ENCODE results near the gene DNAI2. TPM values are rescaled to one million over a fixed set of nuclear protein-coding genes. Genes with fewer than 3 reads are reported as not detected.
A peak's percentile ranks its signal among the peaks of the same experiment; 100 is the strongest.
"Not testable (repeated sequence)": the region's sequence is repeated elsewhere in the genome, so short reads cannot be mapped to it uniquely, and the experiment has no call there.

DNAI2 gene
- total RNA-seq, 1 donor from 2014 or later: not detected

DNA sequence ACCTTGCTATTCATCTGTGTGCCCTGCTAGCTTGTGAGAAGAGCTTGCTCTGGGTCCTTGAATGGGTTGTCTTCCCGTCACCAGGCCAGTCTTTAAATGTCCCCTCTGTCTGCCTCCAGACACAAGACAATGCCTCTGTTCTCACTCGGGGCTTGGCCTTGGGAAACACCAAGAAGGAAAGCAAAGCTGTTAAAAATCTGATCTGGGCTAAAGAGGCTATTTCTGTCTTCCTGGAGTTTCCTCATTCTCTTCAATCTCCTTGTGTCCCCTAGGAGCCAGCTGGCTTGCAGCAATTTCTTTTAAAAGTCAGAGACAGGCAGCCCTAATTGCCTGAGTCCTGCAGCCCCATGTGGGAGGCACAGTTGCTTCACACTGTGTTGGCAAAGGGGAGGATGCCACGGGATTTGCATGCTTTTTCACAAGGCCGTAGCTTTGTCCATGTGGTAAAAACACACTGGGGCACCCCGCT is 2.5 kb downstream of the DNAI2 start:
- peak; percentile 37 for DNase-seq

DNA sequence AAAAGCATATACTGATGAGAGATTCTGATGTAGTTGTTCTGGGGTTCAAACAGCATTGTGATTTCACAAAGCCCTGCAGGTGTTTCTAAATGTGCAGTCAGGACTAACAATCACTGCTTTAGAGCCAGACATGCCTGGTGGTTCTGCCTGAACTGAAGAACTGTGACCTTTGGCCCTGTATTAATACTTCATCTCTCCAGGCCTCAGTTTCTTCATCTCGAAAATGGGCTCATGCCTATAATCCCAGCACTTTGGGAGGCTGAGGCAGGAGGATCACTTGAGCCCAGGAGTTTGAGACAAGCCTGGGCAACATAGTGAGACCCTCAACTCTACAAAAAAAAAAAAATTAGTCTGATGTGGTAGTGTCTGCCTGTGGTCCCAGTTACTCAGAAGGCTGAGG is 3.9 kb downstream of the DNAI2 start:
- DNase-seq: no peak

DNA sequence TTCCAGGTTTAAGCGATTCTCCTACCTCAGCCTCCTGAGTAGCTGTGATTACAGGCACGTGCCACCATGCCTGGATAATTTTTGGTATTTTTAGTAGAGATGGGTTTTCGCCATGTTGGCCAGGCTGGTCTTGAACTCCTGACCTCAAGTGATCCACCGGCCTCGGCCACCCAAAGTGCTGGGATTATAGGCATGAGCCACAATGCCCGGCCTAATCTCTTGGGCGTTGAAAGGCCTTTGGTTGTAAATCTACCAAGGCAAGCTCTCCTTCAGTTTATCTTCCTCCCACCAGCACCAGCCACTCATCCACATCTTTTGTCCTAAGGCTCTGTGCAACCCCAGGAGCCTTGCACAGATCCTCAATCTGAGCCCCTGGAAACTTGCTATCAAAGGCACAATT is 5.6 kb downstream of the DNAI2 start:
- DNase-seq: not testable (repeated sequence)

DNA sequence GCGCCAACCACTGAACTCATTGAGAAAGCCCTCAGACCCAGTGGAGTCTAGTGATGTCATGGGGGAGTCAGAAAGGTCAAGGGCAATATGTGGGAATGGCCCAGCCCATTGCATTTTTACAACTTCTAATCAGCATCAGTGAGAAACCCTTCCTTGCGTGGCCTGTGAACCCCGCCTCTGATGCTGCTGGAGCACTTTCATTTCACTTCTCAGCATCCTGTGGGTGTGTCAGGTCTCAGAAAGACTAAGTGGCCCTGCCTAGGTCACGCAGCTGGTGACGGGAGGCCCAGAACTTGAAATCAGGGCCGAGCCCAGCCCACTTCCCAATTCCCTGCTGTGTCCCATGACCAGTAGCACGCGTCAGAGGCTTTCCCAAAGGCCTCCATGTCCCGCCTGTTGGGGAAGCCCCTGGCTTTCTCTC is 6.1 kb downstream of the DNAI2 start:
- DNase-seq: no peak

DNA sequence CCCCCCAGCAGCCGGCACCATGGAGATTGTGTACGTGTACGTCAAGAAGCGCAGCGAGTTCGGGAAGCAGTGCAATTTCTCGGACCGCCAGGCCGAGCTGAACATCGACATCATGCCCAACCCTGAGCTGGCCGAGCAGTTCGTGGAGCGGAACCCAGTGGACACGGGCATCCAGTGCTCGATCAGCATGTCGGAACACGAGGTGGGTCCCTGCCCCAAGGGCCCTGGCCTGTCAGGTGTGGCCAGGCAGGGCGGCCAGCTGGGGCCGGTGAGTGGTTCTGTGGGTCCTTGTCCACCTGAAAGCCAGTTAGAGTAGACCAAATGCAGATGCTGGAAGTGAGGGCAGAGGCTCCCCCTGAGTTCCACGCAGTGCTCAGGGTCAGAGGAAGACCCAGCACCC is 7.8 kb downstream of the DNAI2 start:
- DNase-seq: no peak

DNA sequence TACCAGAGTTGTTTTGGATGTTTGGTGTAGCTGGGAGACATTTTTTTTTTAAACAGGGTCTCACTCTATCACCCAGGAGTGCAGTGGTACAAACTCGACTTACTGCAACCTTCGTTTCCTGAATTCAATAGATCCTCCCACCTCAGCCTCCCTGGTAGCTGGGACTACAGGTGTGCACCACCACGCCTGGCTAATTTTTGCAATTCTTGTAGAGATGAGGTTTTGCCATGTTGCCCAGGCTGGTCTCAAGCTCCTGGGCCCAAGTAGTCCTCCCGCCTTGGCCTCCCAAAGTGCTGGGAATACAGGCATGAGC is 8.2 kb downstream of the DNAI2 start:
- DNase-seq: not testable (repeated sequence)

DNA sequence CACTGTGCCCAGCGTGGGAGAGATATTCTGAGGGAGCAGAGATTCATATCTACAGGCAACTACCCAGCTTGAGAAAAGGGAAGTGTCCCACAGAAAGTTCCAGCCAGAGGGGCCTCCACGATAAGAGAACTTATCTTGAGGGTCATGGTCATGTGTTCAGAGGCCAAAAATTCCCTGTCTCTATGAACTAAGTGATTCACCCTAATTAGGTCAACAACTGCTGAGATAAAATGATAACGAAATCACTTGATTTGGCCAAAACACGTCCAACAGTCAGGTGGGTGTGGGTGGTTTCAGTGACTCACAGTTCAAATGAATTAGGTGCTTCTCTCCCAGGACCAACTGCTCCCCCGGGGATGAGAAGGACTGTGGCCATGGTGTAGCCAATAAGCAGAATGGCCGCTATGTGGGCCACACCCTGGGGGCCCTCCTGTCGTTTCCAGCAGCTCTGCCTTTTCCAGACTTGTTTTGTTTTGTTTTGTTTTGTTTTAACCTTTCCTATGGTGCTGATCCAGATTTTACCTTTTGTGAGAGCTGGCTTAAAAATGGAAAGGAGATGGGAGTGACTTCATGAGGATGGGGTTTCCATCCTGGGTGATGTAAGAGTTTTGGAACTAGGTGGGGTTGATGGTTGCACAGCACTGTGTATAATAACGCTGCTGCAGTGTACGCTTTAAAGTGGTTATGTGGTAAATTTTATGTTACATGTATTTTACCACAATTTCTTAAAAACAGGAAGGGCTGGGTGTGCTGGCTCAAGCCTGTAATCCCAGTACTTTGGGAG is 8.7 kb downstream of the DNAI2 start:
- no peak for DNase-seq

DNA sequence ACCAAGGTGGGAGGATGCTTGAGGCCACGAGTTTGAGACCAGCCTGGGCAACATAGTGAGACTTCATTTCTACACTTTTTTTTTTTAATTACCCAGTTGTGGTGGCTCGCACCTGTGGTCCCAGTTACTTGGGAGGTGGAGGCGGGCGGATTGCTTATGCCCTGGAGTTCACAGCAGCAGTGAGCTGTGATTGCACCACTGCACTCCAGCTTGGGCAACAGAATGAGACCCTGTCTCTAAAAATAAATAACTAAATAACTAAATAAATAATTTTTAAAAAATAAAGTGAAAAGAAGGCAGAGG is 9.3 kb downstream of the DNAI2 start:
- no peak for DNase-seq

DNA sequence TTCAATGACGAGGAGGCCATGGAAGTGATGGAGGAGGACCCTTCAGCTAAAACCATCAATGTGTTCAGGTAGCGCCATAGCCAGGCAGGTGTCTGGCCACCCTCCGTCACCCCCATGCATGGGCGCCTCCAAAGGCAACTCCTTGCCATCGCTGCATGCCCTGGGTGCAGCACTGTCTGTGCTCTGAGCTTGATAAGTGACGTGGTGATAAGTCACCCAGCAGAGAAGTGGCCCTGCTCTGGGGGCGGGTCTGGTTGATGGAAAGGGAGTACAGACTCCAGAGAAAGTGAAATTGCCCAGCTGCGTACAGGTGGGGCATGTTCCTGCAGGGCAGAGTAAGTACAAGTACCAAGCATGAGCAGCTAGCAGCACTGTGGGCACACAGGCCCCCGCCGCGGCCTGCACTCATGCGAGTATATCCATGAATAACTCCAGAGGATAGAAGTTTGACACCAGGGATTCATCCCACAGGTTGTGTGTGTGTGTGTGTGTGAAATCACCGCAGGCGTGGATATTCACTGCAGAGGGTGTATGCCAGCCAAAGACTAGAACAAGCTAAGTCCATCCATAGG is 13.1 kb downstream of the DNAI2 start:
- DNase-seq: no peak

DNA sequence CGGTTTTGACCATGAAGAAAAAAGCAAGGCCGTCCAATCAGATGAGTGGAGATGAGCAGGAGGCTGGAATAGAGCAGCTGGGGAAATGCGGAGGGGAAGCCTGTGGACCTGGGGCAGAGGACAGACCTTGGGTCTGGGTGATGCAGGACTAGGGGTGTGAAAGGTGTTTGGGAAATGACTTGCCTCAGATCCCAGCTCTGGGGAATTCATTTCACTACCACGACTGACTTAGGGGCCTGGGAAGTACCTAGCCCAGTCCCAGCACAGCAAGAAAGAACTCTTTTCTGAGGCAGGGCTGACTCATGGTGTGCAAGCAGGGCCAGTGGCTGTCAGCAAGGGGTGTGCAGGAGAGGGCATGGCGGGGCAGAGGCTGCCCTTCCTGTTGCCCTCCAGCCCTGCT is 14.8 kb downstream of the DNAI2 start:
- DNase-seq: no peak

DNA sequence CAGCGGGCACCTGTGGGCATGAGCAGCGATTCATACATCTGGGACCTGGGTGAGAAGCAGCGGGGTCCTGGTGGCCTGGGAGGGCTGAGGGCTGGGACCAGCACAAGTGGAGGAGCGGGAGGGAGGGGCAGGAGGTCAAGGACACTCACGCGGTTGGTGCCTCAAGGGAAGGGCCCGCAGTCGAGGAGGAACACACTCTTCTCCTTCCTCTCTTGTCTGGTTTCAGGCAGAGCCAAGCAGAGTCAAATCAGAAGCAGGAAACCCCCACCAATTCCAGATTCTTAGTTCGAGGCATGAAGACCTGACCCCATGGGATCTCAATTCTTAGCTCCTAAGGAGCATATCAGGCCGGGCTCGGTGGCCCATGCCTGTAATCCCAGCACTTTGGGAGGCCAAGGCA is 15.7 kb downstream of the DNAI2 start:
- no peak for DNase-seq

DNA sequence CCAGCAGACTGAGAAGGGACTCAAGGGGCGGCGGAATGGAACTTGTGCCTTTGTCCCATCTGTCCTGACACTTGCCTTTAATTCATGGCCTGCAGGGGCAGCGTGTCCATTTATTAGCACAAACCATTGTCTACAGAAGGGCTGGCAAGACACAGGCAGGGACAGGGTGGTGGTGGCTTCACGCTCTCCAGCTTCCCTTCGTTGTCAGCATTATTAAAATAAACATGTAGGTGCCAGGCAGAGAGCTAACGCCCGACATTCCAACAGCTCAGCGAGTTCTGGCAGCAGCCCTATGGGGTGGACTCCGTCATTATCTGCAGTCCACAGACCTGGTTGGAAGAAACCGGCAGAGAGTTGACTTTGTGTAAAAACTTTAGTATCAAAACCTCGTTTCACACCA is 16.3 kb downstream of the DNAI2 start:
- no peak for DNase-seq

DNA sequence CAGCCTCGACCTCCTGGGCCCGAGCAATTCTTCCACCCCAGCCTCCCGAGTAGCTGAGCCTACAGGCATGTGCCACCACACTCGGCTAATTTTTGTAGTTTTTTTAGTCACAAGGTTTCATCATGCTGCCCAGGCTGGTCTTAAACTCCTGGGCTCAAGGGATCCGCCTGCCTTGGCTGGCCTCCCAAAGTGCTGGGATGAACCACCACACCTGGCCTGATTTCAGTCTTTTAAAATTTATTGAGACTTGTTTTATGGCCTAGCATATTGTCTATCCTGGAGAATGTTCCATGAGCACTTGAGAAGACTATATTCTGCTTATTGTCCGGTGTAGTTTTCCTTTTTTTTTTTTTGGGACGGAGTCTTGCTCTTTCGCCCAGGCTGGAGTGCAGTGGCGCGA is 18.5 kb downstream of the DNAI2 start:
- DNase-seq: no peak

DNA sequence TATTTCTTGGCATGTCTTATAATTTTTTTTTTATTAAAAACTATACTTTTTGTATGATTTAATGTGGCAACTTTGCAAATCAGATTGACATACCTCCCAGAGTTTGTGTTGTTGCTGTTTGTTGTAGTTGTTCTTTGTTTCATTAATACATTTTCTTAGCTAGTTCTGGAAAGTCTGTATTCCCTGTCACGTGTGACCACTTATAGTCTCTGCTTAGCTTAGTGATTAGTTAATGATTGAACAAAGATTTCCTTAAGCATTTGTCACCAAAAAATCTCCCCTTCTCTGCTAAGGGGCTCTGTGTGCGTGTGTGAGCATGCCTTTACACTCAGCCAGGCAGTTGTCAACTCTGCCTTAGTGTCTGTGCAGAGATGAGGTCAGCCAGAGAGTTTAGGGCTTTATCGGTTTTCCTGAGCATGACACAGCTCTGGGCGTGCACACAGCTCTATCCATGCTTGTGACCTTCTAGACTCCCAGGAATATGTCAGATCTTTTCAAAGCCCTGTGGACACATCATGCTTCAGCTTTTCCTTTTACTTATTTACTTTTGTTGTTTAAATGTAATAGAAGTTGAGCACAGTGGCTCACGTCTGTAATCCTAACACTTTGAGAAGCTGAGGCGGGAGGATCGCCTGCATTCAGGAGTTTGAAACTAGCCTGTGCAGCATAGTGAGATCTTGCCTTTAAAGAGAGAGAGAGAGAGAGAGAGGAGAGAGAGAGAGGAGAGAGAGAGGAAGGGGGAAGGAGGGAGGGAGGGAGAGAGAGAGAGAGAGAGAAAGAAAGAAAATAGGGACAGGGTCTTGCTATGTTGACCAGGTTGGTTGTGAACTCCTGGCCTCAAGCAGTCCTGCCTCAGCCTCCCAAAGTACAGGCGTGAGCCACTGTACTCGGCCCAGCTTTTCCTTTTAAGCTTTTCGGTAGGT is 21.9 kb downstream of the DNAI2 start:
- no peak for DNase-seq

DNA sequence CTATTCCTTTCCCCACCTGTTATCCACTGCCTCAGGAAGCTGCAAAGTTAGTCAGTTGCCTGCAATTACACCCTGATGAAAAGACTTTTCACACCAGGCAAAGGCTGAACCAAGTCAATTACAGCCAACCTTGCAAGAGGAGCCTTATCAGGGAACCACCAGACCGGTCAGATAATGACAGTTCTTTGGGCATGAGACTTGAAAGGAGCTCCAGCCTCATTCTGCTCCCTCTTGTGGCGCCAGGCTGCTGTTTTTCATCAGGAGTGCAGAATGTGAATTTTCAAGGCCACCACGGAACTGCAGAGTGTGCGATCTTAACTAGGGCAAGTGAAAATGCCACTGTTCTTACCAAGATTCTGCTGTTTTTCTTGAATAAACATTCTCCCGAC is 22.5 kb downstream of the DNAI2 start:
- DNase-seq: peak; percentile 48

DNA sequence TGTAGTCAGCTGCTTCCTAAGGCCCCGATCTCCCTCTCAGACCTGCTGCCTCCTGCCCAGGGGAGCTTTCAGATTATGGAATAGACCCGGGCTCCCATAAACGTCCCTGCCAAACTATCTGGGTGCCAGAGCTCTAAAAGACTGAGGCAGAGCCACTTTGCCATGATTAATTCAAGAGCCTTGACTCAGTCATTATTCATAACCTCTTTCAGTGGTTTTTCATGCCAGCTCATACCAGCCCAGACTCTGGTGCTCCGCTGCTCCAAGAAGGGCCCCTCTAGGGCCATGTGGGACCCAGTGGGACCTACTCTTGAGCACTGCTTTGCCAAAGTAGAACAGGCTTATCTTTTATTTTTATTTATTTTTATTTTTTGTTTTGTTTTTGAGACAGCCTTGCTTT is 23.9 kb downstream of the DNAI2 start:
- DNase-seq: no peak

DNA sequence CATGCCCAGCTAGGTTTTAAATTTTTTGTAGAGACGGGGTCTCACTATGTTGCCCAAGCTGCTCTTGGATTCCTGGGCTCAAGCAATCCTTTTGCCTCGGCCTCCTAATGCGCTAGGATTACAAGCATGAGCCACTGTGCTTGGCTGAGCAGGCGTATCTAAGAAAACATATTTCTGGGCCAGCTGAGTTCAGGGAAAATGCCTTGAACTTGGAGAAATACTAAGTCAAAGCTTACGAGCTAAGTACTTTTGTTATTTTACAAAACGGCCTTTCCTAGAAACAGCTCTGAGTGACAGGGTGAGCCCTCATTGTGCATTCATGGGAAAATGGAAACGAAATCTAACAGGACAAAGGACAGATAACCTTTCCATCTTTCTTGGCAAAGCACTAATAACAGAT is 24.7 kb downstream of the DNAI2 start:
- DNase-seq: no peak

DNA sequence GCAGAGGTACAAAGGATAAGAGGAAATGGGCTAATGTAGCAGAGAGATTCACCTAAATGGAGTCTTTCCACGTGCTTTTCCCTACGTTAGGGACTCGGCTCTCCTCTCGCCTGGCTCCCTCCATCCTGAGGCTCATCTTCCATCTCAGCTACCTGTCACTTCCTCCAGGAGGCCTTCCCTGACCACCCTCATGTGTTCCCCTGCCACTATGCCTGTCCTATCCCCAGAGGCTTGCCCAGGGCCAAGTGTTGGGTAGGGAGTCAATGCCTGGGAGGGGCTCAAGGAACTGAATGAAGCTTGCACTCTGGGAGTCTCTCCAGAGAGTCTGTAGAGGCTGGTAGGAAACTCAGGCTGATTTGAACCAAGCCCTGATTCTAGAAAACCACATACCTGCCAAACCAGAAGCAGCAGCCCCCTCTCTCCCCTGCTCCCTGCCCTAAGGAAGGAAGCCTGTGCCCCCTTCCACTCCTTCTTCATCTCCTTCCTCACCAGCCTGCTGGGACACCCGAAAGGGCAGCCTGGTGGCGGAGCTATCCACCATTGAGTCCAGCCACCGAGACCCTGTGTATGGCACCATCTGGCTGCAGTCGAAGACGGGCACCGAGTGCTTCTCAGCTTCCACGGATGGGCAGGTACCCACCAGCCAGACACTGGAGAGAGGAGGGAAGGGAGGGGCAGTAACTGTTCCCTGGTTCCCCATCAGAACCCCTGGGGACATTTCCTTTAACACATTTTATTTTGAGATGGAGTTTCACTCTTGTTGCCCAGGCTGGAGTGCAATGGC is 25.4 kb downstream of the DNAI2 start:
- no peak for DNase-seq

DNA sequence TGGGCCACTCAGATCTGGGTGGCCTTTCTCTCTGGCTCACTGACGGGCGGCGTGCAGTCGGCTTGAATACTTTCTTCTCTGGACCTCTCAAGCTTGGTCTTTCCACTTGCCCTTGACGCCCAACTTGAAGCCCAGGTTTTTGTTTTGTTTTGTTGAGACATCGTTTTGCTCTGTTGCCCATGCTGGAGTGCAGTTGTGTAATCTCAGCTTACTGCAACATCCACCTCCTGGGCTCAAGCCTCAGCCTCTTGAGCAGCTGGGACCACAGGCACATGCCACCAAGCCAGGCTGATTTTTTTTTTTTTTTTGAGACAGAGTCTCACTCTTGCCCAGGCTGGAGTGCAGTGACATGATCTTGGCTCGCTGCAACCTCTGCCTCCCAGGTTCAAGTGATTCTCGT is 29.3 kb downstream of the DNAI2 start:
- no peak for DNase-seq

DNA sequence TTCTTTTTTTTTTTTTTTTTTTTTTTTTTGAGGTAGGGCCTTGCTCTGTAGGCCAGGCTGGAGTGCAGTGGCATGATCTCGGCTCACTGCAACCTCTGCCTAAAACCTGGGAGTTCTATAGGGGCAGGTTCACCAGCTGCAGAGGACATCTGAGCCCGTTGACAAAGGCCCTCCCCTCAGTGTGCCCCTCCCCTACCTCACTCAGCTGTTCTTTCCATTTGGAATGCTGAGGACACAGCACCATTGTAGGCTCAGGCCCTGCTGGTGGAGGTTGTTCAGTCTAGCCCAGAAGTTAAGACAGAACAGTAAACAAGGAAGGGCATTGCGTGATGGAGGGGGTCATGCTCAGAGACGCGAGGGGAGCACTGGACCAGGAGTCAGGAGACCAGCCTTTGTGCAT is 30.1 kb downstream of the DNAI2 start:
- DNase-seq: no peak

DNA sequence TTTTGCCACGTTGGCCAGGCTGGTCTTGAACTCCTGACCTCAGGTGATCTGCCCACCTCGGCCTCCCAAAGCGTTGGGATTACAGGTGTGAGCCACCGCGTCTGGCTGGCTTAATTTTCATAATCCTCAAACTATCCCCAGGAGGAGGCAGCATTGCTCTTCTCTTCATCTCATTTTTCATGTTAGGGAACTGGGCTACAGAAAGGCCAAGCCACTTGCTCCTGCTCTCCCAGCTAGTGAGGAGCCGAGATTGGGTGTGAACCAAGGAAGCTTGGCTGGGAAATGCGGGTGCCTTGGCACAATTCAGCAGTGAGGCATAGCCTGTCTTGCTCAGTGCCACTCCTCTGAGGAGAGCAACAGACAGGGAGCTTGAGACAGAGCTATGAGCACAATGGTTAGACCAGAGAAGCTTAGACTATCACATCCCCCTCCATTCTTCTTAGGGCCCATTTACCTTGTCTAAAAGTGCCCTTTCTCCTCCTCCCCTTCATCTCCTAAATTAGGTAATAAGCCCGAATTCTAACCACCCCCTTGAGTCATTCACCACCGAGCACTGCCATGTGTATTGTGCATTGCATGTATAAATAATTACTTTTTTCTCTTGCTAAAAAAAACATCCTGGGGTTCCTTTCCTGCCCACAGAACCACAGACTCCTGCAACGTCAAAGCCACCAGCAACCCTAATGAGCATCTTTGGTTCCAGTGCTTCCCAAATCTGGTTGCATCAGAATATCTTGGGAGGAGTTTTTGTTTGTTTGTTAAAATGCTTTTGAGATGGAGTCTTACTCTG is 32.0 kb downstream of the DNAI2 start:
- no peak for DNase-seq
